ENCODE data around the gene WASF3.

GRCh38 chr13:26695891-26696311 is 138.4 kb downstream of the WASF3 start:
- TF ChIP-seq GATA2 (IDR thresholded peaks at IDR 0.05; ENCODE audit: low read depth, low read length), result no peak
- TF ChIP-seq GATA3 (IDR thresholded peaks at IDR 0.05; ENCODE audit: low read depth, low read length), result no peak
